ENCODE measurements around the gene FAM131C.
"Not testable (repeated sequence)": the region's sequence is repeated elsewhere in the genome, so short reads cannot be mapped to it uniquely, and the experiment has no call there.

Gene FAM131C

DNA sequence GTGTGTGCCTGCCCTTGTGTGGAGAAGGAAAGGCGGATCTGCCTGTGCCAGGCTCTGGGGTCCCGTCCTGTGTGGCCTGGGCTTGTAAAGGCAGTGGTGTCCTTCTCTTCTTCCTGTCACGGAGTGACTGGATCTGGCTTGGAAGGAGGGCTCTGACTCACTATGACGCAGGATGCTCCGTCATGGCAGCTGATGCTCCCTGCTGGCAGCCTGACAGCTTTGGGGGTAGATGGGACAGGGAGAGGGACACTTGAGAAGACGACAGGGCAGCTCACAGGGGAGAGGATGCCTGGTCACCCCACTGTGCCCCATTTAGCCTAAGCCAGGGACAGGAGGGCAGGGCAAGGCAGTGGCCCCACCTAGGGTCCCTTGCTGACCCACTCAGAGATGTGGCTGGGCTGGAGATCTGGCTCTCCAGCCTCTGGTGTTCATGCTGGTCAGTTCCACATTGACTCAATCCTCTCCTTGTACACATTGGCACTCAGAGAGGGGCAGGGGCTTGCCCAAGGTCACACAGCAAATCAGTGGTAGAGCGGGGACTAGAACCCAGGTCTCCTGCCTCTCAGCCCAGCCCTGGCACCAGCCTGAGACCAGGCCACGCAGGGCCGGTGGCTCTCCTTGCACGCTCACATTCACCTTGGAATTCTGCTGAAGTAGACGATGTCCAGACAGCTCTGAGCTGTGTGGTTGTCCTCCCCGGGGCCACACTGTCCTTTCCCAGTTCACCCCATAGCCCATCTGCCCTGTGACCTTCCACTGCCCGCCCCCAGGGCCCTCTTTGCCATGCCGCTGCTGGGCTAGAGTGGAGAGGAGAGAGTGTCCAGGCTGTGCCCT, 2.8 kb upstream of the FAM131C start:
- DNase-seq (ENCODE audit: low spot score) = peak; percentile 93

DNA sequence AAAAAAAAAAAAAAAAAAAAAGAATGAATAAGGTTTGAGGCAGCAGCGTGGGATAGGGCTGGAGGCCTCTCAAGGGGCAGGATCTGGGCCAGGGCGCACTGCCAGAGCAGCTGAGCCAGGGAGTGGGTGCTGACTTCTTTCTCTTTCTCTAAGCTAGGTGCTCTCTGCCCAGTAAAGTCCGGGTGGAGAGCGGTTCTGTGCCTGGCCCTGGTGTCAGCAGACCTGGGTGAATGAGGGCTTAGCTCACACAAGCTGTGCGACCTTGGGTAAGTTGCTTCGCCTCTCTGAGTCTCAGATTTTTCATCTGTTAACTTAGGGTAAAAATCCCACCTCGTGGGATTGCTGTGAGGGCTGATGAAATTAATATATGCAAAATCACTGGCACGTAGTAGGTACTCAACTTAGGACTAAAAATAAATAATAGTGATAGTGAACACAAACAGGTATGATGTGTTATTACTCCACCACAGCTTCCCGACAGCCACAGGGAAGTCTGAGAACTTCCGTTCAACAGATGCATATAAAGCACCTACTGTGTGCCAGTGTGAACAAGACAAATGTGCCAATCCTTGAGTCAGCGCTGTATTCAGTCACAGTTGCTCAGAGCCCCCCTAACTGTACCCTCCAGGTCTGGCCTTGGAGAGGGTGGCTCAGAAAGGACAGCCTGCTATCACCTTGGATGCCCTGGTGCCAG, 2.0 kb upstream of the FAM131C start:
- peak; percentile 77 for DNase-seq (ENCODE audit: low spot score)

DNA sequence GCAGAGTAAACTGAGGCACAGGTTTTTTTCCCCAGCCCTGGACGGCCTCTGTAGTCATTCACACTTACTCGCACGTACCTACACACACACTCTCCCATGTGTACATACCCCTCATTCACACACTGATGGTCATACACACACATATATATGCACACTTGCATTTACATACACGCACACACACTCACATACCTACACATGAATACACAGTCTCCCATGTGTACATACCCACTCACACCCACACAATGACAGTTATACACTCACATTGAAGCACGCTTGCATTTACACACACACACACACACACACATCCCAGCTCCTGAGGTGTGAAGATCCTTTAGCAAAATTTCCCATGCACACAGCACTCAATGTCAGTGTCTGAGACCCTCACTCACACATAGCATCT, 766 bp upstream of the FAM131C start:
- no peak for DNase-seq (ENCODE audit: low spot score)

DNA sequence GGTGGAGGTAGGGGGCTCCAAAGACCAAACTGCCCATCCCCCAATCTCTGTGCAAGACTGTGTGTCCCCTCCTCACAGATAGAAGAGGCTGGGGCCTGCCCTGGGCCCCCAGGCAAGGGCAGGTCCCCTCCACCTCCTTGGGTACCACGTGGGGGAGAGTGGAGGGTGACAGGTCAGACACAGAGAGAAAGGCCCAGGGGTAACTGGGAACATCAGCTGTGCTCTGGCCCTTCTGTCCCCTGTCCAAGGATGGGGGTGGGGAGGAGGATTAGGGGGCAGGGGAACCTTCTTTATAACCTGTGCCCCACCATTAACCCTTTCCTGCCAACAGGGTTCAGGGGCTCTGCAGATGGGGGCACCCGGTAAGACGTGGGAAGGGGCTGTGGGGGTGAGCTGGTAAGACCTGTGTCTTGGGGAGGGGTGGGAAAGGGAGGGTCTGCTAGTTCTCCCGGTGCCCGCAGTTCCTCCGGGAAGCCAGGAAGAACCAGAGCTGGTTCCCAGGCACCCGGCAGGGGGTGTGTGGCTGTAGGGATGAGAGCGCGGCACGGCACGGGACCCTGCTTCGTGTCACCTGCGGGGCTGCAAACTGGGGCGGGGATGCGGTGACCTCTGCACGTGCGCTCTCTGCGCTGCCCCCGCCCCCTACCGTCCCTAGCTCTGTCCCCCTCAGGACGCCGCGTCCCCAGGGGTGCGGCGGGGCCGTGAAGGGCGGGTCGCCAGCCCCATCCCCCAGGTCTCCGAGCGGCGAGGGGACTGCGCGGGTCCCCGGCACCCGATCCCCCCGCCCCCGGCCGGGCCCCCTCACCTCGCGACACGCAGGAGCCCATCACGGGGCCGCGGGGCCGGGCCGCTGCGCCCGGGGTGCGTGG, 601 bp downstream of the FAM131C start:
- DNase-seq (ENCODE audit: low spot score) = no peak

DNA sequence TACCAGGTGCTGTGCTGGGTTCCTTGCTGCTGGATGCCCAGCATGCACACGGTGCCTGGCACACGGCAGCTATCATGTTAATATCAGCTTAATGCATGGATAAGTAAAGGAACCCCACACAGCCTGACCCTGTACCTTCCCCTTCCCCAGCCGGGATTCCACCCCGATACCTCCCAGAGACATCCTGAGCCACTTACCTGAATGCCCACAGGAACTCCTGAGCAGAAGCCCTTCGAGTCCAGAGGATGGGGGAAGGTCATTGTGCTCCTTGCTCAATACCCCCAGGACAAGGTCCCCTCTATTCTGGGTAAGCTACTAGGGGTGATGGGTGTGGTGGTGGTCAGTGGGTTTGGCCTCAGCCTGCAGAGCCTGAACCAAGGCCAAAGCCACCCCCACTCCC, 1.4 kb downstream of the FAM131C start:
- DNase-seq (ENCODE audit: low spot score) = no peak

DNA sequence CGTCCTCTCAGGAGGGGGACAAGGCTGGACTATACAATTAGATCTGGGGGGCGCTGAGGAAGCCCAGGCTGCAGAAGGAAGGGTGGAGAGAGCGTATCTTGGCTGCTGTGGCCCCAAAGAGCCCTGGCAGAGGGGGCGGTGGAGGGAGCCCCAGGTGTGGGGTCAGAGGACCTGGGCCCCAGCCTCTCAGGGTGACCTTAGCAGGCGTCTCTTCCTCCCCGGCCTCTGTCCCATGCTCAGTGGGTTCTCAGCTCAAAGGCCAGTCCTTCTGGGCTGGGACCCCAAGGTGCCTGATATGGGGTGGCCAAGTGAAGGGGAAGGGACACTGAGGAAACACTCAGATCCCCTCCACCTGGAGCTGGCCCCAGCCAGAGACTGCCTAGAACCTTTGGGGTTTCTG, 1.8 kb downstream of the FAM131C start:
- no peak for DNase-seq (ENCODE audit: low spot score)

DNA sequence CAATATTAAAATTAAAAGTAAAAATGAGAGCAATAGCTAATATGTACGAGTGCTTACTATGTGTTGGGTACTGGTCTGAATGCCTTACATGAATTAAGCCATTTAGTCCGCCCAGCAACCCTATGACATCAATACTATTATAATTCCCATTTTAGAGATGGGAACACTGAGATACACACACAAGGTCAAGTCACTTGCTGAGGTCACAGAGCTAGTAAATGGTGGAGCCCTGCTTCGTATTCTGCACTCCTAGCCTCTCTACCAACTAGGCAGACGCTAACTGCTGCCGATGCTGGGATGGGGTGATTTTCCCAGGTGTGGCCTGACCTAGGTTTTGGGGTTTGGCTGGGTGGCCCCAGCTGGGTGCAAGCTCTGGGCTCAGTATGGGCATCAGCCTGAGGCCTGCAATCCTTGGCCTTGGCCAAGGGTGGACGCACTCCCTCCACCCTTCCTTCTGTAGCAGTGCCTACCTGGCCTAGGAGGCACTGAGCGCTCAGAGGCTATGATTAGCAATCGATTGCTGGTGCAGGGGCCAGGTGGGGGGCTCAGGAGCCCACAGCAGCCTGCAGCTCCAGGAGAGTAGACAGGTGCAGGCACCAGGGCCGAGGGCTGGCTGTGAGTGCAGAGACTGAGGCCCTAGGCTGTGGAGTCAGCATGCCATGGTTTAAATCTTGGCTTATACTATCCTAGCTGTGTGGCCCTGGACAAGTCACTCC, 2.7 kb downstream of the FAM131C start:
- no peak for DNase-seq (ENCODE audit: low spot score)

DNA sequence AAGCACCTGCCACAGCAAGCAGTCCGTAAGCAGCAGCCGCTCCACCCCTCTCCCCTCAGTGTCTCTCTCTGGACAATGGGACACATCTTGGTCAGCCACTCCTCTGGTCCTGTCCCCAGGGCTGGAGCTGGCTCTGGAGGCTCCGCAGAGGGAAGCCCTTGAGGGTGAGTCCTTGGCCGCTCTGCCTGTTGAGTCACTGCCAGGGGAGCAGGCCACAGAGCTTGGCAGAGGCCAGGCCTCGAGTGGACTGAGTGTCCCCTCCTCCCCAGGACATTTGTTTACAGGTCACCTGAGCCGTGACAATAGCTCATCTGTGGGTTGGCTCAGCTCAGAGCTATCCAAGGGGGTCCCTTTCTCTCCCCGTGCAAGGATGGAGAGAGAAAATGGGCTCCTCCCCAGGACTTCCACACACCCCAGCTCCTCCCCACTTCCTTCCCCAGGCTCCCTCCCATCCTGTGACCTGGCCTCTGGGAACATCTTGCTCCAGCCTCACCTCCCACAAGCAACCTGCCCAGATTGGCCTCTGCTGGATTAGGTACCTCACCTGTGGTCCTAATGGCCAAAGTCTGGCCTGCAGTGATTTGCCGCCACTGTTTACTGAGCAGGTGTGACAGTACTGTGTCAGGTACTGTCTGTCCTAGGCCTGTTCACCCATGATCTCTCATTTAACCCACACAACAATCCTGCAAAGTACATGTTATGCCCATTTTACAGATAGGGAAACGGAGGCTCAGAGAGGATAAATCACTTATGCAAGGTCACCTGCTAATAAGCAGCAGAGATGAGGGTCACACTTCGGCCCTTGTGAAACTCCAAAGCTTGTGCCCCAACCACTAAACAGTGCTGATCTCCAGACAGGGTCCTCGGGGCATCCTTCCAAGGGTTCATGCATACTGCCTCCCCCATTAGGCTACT, 4.8 kb downstream of the FAM131C start:
- DNase-seq (ENCODE audit: low spot score) = no peak

DNA sequence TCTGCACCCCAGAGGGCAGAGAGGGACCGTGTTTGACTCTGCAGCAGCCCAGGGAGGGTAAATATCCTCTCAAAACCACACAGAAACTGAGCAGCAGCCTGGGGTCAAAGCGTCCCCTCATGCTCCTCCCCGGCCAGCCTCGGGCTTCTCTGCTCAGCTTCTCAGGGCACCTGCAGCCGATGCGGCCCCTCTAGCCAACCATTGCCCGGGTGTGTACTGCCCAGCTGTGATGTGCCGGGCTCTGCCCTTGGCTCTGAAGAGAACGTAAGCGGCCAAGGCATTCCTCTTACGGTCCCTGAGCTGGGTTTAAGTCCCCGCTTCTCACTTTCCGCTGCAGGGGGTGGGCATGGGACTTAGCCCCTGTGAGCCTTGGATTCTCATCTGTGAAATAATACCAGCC, 5.5 kb downstream of the FAM131C start:
- DNase-seq (ENCODE audit: low spot score) = no peak

DNA sequence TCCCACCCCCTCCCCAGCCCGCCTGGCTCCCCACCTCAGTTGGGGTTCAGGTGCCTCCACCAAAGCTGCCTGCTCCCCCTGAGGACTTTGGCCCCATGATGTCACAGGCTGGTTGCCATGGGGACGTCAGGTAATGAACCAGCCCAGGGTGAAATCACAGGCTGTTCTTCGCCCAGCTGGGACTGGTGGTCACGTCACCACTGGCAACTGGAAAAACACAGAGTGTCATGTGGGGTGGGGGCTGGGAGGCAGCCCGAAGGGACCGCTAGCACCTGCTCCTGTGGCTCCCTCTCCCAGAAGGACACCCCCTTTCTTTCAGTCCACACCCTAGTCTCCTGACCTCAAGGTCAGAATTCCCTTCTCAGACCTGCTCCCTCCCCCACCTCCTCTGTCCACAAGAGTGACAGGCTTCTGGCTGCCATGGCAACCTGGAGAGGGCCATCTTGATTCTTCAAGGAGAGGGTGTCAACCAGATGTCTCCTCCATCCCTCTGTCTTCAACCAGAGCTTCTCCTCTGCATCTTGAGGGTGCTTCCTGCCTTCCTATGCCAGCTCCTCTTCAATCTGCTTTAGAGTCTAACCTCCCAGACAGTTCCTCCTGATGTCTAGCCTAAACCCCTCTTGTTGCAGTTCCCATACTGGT, 6.2 kb downstream of the FAM131C start:
- DNase-seq (ENCODE audit: low spot score) = no peak

DNA sequence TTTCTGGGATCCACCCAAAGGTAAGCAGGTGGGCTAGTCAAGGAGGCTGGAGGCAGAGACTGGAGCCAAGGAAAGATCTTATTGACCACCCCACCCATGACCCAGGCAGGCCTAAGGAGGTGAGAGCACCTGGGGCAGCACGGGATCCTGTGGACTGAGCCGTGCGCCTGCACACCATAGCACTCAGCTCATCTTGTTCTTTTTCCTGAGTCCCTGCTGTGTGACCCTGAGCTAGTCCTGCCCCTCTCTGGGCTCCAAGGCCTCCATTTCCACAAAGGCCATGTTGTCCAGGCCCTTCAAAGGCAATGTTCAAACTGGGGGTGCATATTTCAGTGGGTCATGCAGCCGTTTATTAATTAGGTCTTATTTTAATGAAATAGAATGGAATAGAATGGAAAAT, 7.2 kb downstream of the FAM131C start:
- no peak for DNase-seq (ENCODE audit: low spot score)

DNA sequence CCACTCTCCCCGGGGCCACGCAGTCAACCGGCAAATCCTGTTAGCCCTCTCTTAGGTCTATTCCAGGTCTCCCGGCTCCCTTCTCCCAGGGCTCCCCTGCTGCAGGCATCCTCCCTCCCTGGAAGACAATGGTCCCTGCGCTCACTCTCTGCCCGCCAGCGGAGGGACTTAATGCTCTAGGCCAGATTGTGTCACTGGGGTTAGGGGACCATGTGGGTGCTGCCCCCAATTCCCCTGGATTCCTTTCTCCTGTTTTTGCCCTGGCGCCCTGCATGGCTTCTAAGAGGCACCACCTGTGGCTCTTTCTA, 8.2 kb downstream of the FAM131C start:
- no peak for DNase-seq (ENCODE audit: low spot score)

DNA sequence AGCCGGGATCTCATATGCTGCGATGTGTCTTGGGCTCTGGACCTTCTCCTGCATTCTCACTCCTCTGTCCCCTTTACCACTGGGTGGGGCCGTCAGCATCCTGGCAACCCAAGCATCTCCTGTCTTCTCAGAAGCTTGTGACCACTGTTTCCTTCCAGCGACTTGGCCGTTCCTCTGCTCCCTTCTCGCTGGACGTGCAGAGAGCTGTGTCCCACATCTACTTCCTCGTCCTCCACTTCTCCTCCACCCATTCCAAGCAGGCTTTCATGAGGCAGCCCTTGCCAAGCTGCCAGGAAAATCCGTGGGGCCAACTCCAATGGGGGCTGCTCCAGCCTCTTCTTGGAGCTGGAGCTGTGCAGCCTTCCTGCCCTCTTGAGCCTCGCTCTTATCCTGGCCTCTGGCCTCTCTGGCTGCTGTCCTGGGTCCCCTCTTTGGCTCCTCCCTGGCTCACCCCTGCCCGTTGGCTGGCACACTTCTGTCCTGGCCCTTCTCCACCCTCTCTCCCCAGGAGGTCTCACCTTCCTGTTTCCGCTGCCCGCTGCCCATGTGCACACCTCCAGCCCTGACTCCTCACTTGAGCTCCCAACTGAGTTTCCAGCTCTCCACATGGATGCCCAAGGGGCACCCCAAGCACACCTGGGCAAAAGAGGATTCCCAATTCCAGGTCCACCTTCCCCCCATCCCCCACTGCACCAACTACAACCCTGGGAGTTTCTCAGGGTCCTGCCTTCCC, 8.7 kb downstream of the FAM131C start:
- no peak for DNase-seq (ENCODE audit: low spot score)

DNA sequence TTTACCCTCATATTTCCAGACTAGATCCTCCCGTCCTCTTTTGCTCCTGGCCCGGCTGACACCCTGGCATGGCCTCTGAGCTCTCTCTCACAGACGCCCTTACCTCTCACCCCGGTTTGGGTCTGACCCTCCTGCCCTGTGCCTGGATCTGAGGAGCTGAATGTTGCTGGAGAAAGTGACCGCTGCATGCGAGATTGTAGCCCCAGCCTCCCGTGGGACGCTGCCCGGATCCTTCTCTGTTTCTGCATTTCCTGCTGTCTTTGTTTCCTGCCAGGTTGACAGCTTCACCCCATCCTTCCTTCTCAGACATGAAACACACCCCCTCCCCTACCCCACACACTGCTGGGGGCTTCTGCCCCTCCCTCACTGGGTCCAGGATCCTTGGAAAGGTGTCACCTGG, 9.5 kb downstream of the FAM131C start:
- DNase-seq (ENCODE audit: low spot score) = no peak

DNA sequence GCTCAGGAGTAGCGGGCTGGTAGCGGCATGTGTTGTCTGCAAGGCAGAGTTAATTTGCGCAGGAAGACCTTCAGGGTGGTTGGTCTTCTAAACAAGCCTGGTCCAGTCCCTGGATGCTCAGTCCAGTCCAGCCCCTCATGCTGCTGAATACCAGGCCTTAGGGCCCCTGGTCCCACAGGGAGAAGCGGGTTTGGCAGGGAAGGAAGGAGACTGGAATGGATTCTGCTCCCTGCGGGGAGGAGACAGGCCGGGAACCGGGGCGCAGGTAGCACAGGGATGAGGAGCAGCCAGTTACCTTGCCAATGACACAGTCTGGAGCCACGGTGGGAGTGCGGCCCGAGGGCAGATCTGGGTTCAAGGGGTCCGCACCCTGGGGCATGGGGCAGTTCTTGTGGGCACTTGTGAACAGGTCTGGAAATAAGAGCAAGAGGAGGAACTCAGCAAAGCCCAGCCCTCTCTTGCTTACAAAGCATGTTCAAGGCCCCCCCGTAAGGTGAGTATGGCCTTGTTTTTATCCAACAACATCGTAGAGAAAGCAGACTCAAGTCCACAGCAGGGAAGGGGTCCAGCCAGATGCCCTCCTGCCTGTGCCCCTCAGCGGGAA, 10.1 kb downstream of the FAM131C start:
- DNase-seq (ENCODE audit: low spot score) = no peak

DNA sequence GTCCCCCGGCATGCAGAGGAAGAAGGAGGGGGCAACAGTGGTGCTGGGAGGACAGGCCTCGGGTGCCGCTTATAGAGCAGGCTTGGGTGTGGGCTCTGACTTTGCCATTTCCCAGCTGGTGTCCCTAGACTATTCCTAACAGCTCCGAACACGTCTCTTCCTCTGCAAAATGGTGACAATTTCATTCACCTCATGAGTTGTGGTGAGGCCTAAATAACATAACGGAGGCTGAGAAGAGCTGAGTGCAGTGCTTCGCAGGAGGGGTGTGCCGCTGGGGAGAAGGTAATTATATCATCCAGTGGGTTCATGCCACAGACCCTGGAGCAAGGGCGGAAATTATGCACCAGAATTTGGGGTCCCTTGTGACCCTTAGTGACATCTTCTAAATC, 10.8 kb downstream of the FAM131C start:
- not testable (repeated sequence) for DNase-seq (ENCODE audit: low spot score)

DNA sequence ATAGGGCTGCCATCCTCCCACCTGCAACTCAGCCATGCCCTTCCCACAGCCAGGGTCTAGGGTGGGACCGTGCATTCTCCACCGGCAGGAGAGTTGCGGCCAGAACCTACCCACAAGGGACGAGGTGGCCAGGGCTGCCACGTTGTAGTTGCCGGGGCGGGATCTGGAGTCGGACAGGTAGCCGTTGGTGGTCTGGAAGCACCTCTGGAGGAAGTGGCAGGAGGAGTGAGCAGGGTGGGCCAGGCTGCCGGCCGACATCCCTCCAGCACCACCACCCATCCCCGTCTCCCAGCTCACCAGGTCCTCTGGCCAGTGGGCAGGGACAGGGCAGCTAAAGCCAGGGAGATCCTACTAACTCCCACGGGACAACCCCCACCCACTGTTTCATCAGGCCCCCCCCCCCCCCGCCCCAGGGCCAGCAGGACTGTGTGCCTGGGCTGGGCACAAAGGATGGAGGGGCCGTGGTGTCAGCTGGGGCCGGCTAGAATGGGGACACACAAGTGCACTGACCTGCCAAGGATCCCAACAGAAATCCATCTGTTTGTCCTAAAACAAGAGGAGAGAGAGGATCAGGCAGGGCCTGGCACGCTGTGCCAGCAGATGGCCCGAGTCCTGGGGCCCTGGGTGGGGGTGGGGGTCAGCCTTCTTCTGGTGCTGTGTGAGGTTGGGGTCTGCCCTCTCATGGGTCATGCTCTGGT, 11.3 kb downstream of the FAM131C start:
- DNase-seq (ENCODE audit: low spot score) = not testable (repeated sequence)

DNA sequence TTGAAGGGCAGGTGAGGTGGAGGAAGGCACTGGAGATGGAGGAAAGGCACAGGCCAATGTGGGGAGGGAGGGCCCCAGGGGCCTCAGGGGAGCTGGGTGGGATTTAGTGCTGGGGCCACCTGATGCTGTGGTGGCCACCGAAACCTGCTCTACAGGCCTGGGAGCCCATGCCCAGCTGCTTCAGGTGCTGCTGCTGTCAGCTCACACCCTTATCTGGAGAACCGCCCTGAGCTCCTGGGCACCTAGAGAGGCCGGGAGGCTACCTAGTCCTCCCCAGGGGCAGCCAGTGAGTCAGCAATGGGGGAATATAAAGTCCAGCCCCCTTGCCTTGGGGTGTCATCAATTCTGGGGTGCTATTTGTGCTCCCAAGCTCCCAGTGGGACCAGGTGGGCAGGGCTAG, 12.2 kb downstream of the FAM131C start:
- no peak for DNase-seq (ENCODE audit: low spot score)
